ENCODE results near the gene MBP.
"Not testable (repeated sequence)": the region's sequence is repeated elsewhere in the genome, so short reads cannot be mapped to it uniquely, and the experiment has no call there.

Gene MBP

DNA sequence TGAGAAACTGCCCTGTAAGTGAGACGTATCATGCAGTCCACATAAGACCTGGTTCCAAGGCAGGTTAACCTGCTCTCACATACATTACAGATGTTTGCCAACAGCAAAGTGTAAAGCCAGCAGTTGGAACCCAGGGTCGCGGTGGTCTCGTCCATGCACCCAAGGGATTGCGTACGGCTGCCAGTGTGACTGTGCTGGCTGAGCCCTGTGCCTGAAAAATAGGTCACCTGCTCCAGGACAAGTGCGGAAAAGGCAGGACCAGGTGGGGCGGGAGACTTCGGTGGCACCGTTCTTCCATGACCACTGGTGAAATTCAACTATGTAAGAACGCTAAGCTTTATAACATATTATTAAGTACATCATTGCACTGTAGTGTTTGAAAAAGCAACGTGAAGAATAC, 110.5 kb downstream of the MBP start:
- DNase-seq (ENCODE audit: extremely low spot score): no peak
- TF ChIP-seq, protein P1, sequence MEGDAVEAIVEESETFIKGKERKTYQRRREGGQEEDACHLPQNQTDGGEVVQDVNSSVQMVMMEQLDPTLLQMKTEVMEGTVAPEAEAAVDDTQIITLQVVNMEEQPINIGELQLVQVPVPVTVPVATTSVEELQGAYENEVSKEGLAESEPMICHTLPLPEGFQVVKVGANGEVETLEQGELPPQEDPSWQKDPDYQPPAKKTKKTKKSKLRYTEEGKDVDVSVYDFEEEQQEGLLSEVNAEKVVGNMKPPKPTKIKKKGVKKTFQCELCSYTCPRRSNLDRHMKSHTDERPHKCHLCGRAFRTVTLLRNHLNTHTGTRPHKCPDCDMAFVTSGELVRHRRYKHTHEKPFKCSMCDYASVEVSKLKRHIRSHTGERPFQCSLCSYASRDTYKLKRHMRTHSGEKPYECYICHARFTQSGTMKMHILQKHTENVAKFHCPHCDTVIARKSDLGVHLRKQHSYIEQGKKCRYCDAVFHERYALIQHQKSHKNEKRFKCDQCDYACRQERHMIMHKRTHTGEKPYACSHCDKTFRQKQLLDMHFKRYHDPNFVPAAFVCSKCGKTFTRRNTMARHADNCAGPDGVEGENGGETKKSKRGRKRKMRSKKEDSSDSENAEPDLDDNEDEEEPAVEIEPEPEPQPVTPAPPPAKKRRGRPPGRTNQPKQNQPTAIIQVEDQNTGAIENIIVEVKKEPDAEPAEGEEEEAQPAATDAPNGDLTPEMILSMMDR (IDR thresholded peaks at IDR 0.05; ENCODE audit: control extremely low read depth, extremely low read depth, low read depth, missing control alignments): no peak
- ChIA-PET CTCF (interaction anchor here (0.9 to 1.5 kb wide), 6 partner anchors 10 to 219 kb away, joined by 3 to 7 read pairs (median 4); no protein-coding TSS in a partner anchor), POLR2A (no interaction called here)

DNA sequence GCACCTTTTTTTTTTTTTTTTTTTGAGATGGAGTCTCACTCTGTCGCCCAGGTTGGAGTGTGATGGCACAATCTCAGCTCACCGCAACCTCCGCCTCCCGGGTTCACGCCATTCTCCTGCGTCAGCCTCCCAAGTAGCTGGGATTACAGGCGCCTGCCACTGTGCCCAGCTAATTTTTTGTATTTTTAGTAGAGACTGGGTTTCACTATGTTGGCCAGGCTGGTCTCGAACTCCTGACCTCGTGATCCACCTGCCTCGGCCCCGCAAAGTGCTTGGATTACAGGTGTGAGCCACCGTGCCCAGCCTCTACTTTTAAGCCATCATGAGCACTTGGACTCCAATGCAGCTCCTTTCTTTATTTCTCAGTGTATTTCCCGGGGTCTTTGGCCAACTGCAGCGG, 111.1 kb downstream of the MBP start:
- CTCF ChIA-PET: interaction anchor here (0.9 to 1.1 kb wide), 4 partner anchors 25 to 190 kb away, joined by 3 to 4 read pairs (median 4); no protein-coding TSS in a partner anchor
- DNase-seq (ENCODE audit: extremely low spot score); POLR2A ChIA-PET: not testable (repeated sequence)

DNA sequence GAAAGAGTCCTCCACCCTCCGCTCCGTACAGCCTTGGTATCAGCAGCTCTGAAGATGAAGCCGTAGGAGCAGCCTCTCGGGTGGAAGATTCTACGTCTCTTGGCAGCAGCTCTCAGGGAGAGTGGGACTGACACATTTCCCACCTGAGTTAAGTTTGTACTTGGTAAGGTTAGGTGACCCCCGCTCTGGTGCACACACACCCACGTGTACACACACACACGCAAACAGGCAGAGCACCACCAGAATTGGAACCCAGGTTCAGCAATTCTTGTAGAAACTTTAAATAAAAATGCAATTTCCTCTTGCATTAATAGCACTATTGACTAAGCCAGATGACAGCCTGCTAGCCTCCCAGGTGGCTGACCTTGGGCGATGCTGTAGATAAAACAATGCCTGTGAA, 111.5 kb downstream of the MBP start:
- POLR2A ChIA-PET: no interaction called here
- CTCF ChIA-PET: interaction anchor here (0.6 to 1.1 kb wide), 5 partner anchors 18 to 191 kb away, joined by 3 to 4 read pairs (median 3); no protein-coding TSS in a partner anchor
- DNase-seq (ENCODE audit: extremely low spot score): no peak
- TF ChIP-seq, protein P1 (IDR thresholded peaks at IDR 0.05; ENCODE audit: control extremely low read depth, extremely low read depth, low read depth, missing control alignments): no peak

DNA sequence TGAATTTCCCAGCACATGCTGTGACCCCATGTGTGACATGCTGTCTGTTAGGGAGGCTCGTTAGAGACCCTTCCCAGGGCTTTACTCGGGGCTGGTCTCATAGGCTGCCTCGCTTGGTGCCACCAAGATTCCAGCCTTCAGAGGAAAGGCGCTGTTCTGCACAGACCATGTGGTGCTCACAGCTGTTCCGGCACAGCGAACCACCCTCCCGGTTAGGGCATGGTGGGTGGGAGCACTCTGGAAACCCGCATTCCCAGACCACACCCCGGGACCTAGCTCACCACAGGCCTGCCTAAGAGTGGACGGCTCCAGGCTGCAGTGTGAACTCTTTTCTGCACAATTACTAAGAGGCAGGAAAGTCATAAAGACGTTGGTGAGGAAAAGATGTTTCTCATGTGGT, 112.0 kb downstream of the MBP start:
- TF ChIP-seq, protein P1 (IDR thresholded peaks at IDR 0.05; ENCODE audit: control extremely low read depth, extremely low read depth, low read depth, missing control alignments): no peak
- ChIA-PET CTCF (interaction anchor here (0.6 to 1.1 kb wide), 4 partner anchors 18 to 191 kb away, joined by 3 to 4 read pairs (median 3); no protein-coding TSS in a partner anchor), POLR2A (no interaction called here)
- DNase-seq (ENCODE audit: extremely low spot score): no peak

DNA sequence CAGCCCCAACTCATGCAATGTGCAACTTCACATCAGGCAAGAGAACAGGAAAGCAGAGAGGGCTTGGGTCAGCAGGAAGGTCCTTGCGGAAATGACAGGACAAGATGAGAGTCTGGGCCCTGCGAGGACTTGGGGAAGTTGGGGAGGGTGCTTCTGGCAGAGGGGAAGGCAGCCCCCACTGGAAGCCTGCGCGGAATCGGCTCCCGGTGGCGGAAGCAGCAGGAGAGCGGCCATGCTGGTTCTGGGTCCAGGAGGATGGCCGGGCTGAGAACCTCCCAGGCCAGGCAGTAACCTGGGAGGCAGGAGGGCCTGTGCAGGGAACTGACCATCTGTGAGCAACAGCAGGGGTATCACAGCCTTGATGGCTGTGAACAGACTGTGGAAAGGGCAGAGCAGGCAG, 112.9 kb downstream of the MBP start:
- CTCF ChIA-PET: no interaction called here
- POLR2A ChIA-PET: no interaction called here
- TF ChIP-seq, protein P1 (IDR thresholded peaks at IDR 0.05; ENCODE audit: control extremely low read depth, extremely low read depth, low read depth, missing control alignments): no peak
- no peak for DNase-seq (ENCODE audit: extremely low spot score)

DNA sequence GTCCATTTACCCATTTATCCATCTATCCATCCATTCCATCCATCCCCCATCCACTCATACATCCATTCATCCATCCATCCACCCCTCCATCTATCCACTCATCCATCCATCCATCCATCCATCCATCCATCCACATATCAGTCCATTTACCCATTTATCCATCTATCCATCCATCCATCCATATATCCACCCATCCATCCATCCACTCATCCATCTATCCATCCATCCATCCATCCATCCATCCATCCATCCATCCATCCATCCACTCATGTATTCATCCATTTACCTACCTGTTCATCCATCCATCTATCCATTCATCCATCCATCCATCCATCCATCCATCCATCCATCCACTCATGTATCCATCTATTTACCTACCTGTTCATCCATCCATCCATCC, 113.9 kb downstream of the MBP start:
- CTCF ChIA-PET; POLR2A ChIA-PET; DNase-seq (ENCODE audit: extremely low spot score): not testable (repeated sequence)

DNA sequence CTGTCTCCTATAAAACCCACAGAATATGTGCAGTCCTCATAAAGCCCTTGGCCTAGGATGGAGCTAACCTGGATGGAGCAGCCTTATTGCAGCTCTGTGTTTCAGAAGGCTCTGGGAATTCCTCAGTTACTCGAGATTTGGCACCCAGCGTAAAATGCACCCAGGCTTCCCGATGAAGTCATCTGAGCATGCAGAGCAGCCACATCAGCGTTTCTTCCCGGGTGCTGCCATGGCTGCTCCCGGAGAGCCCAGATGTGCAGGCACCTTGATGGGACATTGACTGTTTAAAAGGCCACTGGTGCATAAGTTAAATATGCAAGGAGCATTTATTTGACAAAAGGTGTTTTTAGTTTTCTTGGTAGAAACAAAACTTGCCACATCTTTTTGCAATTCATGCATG, 115.2 kb downstream of the MBP start:
- ChIA-PET CTCF (interaction anchor here (0.9 to 2.8 kb wide), 2 partner anchors 14 to 17 kb away, joined by 3 to 9 read pairs; no protein-coding TSS in a partner anchor), POLR2A (no interaction called here)
- DNase-seq (ENCODE audit: extremely low spot score): no peak
- TF ChIP-seq, protein P1 (IDR thresholded peaks at IDR 0.05; ENCODE audit: control extremely low read depth, extremely low read depth, low read depth, missing control alignments): no peak

DNA sequence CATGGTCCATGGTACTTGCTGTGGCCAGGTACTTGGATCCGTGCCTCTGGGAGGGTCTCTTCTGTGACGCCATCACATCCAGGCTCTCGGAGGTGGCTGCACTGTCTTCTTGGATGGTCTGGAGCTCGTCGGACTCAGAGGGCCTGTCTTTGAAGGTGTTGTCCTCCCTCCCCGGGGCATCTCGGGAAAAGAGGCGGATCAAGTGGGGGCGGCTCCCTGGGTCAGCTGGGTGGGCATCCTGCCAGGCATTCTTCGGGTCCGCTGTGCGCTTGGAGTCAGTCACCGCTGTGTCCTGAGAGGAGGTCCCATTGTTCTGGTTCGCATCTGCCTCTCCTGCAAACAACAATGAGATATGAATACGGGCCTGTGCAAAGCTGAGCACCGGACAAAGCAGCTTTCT, 115.6 kb downstream of the MBP start:
- ChIA-PET POLR2A (no interaction called here), CTCF (interaction anchor here (2.8 kb wide), 1 partner anchor 13 kb away, joined by 9 read pairs; no protein-coding TSS in a partner anchor)
- TF ChIP-seq, protein P1 (IDR thresholded peaks at IDR 0.05; ENCODE audit: control extremely low read depth, extremely low read depth, low read depth, missing control alignments): no peak
- no peak for DNase-seq (ENCODE audit: extremely low spot score)

Measured in GM10248 (cell line).